Activated T-helper 1 cell treated with anti-CD3 and anti-CD28 coated beads, Interleukin-2, amount 50 U/mL, for 16 hours (primary cell): ENCODE data around the gene KRTAP19-1.
"Not testable (repeated sequence)": the region's sequence is repeated elsewhere in the genome, so short reads cannot be mapped to it uniquely, and the experiment has no call there.

Source experiments
- DNase-seq, 2 donors: peaks; one replicate each; pipeline ENCODE4 v3.0.0-alpha.2; 2020; ENCODE audit warnings: low read depth in 1 of 2, low spot score in 1 of 2

The KRTAP19-1 gene

DNA sequence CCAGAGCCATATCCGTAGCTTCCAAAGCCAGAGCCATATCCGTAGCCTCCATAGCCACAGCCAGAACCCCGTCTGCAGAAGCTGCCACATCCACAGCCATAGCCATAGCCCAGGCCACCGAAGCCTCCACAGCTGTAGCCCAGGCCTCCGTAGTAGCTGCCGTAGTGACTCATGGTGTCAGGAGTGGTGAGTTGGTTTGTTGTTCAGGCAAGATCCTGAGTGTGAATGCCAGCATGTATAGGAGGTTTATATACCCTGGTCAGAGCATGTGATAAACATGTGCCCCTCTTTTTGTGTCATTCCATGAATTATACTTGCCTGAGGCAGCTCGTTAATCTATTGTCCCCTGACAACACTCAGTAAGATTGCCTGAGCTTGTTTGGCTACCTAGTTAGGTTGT, at the start of gene KRTAP19-1:
Gene KRTAP19-1 (minus strand): TSS at position 223 of the 400 bp plus-strand sequence. CDS start 50 bp downstream, at position 173.
- no peak for DNase-seq

DNA sequence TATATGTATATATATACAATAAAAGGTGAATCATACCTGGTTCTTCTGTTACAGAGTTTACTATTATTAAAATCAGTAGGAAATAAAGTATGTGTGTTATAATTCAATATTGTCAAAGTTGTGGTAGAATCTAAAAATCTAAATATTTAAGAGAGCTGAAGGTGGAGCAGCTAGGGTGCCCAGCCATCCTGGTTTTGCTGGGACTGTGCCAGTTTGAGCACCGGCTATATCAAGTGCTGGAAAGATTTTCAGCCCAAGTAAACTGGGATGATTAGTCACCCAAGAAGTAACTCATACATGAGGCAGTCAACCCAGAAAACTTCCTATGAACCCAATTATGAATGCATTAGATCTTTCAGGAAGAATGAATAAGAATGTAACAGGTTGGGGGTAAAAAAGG, 38.7 kb upstream of the KRTAP19-1 start:
- DNase-seq, result no peak

DNA sequence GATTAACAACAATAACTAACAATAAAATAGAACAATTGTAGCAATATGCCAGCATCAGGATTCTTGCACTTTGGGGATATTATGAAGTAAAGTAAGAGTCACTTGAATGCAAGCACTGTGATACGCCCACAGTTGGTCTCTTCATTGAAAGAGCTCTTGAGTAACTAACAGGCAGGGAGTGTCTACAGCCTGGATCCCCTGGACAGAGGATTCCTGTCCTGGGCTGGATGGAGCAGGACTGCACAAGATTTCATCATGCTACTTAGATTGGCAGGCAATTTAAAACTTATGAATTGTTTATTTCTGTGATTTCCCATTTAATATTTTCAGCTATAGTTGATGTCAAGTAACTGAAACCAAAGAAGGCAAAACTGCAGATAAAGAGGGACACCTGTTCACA, 35.5 kb upstream of the KRTAP19-1 start:
- DNase-seq, result no peak

DNA sequence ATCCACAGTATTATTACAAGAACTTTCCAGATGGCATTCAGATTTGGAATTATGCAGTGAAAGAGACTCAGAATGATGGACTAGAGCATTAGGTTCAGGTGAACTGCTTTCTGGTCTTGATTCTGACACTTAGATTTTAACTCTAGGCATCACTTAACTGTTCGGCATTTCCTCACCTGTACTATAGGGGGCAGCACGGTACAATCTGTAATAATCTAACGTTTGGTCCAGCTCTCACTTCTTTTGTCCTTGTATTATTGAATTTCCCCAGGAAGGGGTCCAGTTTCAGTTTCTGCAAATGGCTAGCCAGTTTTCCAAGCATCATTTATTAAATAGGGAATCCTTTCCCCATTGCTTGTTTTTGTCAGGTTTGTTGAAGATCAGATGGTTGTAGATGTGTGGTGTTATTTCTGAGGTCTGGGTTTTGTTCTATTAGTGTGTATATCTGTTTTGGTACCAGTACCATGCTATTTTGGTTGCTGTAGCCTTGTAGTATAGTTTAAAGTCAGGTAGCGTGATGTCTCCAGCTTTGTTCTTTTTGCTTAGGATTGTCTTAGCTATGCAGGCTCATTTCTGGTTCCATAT, 25.5 kb upstream of the KRTAP19-1 start:
- not testable (repeated sequence) for DNase-seq

DNA sequence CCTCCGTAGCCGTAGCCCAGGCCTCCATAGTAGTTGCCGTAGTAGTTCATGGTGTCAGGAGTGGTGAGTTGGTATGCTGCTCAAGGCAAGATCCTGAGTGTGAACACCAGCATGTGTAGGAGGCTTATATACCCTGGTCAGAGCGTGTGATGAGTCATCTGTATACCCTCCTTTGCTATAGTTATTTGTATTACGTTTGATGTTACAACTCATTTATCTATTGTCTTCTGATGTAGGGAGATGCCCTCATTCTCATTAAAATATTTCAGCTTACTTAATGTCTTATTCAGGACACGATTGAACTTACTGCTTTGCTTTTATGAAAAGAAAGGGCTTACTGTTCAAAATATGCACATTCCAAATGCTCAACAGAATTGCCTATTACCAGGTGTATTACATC, 21.9 kb upstream of the KRTAP19-1 start, which contains the start of gene KRTAP19-5:
Gene KRTAP19-5 (minus strand): TSS at position 101 of the 400 bp plus-strand sequence. CDS start 51 bp downstream, at position 50.
- DNase-seq, result no peak

DNA sequence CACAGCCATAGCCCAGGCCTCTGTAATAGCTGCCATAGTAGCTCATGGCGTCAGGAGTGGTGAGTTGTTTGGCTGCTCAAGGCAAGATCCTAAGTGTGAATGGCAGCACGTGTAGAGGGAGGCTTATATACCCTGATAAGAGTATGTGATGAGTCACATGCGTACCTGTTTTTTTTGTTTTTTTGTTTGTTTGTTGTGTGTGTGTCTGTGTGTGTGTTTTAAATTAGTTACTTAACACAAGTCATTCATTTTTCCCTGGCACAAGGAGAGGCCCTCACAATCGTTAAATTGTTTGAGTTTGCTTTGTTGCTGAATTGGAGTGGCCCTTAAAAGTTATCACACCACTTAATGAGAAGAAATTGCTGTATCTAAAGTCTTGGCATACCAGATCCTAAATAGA, 16.9 kb upstream of the KRTAP19-1 start, which contains the start of gene KRTAP19-4:
Gene KRTAP19-4 (minus strand): TSS at position 101 of the 400 bp plus-strand sequence. CDS start 55 bp downstream, at position 46.
- no peak for DNase-seq

DNA sequence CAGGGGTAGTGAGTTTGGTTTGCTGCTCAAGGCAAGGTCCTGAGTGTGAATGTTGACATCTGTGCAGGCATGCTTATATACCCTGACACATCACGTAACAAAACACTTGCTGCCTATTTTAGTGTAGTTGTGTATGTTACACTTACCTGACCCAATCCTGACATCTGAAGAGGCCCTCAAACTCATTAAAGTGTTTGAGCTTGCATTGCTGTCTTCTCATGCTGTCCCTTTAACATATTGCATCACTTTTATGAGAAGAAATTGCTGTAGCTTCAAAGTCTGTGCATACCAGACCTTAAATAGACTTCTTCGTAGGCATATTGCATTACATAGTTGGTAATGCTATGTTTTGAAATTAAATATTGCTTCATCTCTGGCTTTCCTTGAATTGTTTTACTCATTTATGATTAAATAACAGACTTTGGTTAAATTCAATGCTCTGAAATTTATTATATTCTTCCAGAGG, 11.8 kb upstream of the KRTAP19-1 start, which contains the start of gene KRTAP19-3:
Gene KRTAP19-3 (minus strand): TSS at position 51 of the 466 bp plus-strand sequence. CDS start 56 bp downstream, outside the sequence.
- DNase-seq, result no peak

DNA sequence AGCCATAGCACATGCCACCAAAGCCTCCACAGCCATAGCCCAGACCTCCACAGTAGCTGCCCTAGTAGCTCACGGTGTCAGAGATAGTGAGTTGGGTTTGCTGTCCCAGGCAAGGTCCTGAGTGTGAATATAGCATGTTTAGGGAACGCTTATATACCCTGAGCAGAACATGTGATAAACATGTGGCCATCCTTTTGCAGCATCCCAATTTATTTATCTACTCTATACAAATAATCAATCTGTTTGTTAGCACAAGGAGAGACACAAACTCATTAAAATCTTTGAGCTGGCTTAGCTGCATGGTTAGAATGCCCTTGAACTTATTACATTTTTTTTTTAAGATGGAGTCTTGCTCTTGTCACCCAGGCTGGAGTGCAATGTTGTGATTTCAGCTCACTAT, 7.2 kb upstream of the KRTAP19-1 start, which contains the start of gene KRTAP19-2:
Gene KRTAP19-2 (minus strand): TSS at position 101 of the 400 bp plus-strand sequence. CDS start 88 bp downstream, at position 13.
- no peak for DNase-seq

DNA sequence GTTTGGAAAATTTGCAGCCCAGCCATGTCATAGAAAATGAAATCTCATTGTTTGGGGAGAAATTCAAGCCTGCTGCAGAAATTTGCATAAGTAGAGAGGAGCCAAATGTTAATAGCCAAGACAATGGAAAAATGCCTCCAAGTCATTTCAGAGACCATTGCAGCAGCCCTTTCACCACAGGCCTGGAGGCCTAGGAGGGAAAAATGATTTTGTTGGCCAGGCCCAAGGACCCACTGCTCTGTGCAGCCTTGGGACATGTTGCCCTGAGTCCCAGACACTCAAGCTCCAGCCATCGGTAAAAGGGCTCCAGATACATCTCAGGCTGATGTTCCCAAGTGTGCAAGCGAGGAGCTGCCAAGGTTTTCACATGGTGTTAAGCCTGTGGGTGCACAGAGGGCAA, 6.0 kb upstream of the KRTAP19-1 start:
- DNase-seq, result no peak

DNA sequence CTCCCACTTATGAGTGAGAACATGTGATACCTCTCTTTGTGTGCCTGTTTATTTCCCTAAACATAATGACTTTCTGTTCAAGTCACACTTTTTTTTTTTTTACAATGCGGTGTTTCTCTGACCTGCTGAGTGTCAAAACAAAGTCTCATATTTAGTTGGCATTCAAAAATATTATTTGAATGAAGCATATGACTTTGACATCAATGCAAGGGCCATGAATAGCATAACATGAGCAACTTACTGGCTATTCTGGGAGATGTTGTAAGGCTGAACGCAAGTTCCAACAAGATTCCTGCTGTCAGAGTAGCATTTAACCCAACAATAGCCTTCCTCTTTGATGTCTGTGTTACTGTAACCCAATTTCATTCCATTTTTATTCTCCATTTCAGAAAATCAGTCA, 2.0 kb upstream of the KRTAP19-1 start:
- no peak for DNase-seq

DNA sequence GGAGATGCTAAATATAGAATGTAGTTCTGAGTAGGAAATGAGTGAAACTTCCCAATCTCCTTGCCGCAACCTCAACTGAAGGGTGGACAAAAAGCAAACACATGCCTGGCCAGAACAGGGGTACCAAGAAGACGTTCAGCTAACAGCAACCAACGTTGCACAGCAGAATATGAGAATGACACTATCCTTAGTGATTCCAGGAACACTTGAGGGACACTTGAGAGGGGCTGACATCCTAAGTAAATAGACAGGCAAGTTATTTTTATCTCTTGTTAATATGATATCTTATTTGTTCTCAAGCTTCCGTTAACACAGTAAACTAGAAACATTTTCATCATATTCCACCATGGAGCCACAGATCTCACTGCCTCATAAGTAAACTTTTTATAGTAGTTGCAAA, 908 bp downstream of the KRTAP19-1 start:
- DNase-seq, result no peak

DNA sequence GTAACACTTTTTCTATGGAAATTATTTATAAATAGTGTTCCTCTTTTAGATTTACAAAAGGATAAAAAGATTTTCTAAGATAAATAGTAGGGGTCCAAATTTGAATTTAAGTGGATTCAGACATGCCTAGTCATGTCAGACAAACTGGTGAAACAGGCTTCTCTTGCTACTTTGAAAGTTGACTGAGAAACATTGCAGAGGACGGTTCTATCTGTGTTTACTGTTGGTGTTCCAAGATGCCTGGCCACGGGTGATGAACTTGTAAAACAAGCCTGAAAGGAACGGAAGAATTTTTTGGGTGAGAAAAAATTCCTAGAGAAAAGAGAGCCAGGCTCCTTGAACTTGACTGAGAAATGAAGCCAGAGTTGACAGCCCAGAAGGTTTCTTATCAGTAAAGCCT, 2.2 kb downstream of the KRTAP19-1 start:
- DNase-seq, result no peak

DNA sequence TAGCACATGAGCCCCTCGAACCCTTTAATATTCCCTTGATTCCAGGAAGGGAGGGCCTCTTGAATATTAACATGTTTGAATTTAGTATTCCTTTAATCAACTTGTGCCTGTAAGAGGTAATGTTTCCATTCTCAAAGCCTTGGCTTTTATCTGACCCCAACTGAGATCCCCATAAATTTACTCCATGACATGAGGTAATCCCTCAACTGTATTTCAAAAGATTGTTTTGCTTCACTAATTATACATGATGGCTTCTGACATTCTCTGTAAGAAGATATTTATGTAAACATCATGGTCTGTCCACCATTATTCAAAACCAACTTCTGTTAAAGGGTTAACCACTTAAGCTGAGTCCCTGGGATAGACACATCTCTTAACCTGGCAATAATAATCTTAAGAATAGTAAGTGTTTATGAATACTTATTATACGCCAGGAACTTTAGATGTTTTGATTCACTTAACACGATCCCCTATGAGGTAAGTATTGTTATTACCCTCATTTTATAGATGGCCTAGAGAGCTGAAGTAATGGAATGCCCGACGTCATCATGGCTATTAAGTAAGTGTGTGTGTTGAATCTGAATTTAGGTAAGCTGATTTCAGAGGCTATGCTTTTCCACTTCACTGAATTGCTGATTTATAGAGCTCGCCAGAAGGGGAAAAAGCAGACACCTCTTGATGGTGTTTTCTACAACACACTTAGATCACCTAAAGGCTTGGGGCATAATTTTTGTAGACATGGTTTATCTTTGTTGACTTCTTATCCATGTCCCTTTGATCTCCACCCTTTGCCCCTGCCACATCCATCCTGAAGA, 11.1 kb downstream of the KRTAP19-1 start:
- DNase-seq, result no peak

DNA sequence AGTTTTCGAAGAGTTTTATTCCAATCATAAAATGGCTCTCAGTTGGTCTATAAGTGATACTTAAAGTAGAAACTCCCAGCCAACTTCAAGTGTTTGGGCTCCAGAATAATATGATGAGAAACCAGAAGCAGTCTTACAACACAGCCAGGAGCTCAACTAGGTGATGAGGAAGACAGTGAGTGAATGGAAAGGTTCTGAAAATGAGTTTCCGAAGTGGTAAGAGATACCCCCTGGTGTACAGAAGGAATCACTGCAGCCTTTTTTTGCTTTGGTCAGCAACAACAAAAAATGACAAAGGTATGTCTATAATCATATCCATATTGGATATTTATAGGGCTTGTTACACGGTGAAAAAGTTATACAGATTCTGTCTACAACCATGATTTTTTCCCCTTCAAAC, 16.5 kb downstream of the KRTAP19-1 start:
- DNase-seq, result no peak

DNA sequence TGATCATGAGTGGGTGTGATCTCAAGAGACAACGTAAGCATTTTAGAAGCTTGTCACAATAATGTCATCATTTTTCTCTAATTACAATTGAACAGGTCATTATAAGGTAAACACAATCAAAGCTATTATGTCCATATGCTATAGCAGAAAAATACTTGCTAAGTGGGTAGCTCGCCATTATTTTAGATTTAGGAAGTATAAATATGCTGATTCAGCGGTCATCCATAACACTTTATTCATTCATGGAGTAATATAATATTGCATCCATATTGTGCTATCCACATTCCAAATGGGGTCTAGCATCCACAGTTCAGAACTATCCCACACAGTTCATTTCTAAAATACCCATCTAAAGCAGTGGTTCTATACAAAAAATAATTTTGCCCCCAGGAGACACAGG, 31.7 kb downstream of the KRTAP19-1 start:
- no peak for DNase-seq

DNA sequence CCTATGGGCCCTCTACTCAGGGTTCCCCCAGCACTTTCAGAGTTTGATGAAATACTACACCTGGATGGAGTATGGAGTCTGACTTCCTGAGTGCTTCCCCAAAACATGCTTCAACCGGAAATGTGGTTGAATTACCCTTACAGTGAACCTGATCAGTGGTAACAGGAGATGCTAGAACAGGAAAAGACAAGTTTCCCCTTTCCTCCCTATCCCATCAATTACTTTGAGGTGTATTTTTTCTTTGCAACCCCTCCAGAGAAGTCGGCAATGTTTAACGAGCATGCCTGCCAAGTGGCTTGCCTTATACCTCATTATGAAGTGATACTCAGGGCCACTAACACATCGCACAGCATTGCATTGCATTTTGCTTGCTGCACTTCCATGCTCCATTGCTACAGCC, 33.1 kb downstream of the KRTAP19-1 start:
- no peak for DNase-seq

DNA sequence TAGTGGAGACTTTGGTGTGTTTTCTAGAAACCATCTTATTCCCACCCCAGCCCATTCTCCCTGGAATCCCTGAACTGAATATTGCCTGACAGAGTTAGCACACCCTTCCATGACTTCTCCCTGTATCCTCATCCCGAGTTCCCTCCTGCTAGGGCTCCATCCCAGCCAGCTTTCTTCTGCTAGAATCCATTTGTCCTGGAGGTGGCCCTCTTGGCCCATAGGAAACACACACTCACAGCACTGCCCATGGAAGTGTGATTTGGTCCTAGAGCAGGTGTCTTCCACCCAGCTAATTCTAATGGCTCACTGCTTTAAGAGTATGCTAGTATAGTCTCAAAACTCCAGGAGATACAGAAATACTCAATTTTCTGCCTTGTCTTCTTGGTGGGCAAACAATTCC, 36.0 kb downstream of the KRTAP19-1 start:
- no peak for DNase-seq

DNA sequence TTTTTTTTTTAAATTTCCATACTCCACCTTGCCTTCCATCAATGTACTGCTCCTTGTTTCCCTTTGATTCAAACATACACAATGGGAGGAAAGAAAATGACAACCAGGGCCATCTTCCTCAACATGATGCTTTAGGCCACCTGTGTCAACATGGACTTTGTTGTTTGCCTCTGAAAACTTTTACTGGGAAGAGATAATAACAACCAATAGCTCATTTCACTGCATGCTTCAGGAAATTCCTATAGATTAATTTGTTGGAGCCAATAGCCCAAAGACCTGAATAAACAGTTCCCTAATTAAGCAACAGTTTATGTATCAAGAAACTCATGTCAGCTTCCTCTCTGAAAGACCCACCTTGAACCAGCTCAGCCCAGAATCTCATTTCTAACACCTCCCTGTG, 36.9 kb downstream of the KRTAP19-1 start:
- DNase-seq, result no peak

DNA sequence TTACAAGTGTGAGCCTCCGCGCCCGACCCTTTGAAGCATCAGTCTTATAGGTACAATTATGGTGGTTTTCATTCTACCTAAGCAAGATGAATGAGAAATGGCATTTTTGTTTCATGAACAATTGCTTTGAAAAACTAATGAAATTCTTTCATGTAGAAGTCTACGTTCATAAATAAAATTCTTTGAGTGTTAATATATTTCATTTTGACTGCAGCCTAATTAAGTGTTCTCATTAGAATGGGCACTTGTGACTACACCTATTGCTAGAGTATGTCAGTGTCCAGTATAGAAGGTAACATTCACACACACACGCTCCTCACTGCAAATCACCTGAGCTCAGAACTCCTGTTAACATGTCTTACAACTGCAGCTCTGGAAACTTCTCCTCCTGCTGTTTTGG, 40.2 kb downstream of the KRTAP19-1 start, which contains the start of gene KRTAP15-1:
Gene KRTAP15-1 (plus strand): TSS at position 301 of the 400 bp plus-strand sequence. CDS start 53 bp downstream, at position 354.
- no peak for DNase-seq

DNA sequence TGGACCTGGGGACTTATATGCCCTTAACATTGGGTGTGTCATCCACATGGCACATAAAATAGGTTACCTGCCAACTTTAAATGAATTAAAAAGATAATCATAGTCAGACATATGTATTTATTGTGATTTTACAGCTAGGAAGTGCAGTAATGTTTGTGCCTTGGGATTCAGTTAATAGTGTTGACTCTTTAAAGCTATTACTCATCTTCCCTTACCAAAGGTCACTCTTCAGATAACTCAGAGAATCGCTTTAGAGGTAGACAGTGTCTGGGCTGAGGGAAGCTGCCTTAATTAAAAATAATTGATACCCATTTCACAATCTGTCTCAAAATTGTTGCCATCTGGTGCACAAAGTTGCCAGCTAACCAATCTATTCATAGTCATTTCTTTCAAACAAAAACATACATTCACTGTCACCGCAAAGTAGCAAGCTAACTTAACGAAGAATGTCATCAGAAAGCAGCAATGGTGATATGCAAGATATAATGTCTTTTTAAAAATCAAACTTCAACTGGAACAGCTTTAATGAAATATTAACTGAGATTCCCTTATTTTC, 43.1 kb downstream of the KRTAP19-1 start:
- DNase-seq, result no peak

DNA sequence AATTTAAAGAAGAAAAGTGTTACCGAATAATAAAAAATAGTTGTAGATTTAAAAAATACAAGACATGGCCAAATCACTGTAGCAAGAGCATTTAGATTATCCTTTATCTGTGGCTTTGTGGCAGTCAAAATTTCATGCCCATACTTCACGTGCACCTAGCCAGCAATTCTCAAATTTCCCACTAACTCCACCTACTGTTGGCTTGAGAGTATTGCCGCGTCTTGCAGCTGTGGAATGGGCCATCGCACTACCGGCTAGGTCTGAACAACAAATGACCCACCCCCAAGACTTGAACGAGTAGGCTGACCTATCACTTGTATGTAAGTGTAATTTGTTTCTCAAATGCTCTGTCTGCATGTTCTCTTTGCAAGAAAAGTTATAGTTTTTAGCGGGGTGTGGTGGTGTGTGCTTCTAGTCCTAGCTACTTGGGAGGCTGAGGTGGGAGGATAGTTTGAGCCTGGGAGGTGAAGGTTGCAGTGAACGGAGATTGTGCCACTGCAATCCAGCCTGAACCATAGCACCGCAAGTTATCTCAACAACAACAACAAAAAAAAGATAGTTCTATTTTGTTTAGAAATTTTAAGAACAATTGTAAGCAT, 46.0 kb downstream of the KRTAP19-1 start:
- no peak for DNase-seq
